NOMO-1 (cell line): ENCODE results near the gene MFRP.
A peak's percentile ranks its signal among the peaks of the same experiment; 100 is the strongest.
"Not testable (repeated sequence)": the region's sequence is repeated elsewhere in the genome, so short reads cannot be mapped to it uniquely, and the experiment has no call there.

Experiments
- DNase-seq, 2 experiments: peaks; one replicate each; lab custom pipeline; 2025; ENCODE audit not compliant: unreplicated experiment in 2 of 2; lab: John Stamatoyannopoulos, UW

Gene MFRP

DNA sequence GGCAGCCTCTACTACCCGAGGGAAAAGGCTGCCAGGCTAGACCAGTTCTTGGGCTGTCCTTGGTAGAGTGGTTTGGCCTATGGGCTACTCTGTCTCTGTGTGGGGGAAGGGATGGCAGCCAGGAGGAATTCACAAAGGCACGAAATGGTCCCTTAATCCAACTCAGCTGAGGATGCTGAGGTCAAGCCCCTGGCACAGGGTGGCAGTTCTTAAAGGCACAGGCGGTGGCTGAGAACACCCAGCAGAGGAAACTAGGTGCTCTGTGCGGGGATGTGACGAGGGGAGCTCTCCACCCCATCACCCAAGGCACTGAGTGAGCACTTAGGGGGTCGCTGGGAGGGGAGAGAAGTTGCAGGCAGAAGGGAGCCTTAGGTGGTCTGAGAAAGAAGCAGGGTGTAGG lies at the start of gene MFRP:
TSS of gene MFRP (minus strand) at position 101 of the 400 bp plus-strand sequence. CDS start 192 bp downstream, outside the sequence.
- no peak for DNase-seq

DNA sequence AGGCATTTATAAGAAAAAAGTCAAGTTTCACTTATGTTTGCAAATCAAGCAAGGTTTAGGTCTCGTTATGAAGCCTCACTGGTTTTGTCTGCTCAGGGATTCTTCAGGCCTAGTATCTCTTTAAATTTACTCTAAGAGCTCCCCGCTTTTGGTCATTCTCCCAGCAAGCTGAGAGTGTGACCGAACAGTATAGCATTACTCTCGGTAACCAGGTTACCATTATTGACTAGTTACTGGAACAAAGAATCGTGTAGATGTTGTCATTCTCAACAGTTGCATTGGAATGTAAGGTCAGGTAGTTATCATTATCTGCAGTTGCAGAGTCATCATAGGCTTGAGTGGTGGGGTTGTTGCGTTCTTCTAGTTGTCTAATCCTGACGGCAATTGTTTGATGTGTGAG lies 44.8 kb upstream of the MFRP start:
- DNase-seq, result no peak

DNA sequence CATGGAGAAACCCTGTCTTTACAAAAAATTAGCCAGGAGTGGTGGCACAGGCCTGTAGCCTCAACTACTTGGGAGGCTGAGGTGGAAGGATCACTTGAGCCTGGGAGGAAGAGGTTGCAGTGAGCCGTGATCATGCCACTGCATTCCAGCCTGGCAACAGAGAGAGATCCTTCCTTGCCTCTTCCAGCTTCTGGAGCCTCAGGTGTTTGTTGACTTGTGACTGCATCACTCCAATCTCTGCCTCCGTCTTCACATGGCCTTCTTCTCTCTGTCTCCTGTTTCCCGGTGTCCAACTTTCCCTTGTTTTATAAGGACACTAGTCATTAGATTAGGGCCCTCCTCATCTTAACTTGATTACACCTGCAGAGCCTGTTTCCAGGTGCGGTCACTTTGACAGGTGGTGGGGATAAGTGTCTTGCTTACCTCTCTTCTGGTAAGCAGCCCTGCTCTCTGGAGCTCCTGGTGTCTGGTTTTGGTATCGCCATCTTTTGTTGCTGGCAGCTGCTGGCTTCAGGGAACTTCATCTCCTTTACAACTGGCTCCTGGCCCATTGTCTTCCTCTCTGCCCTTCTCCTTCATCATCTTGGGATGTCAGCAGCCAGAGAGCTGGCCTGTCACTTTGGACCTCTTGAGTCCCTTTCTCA lies 43.2 kb upstream of the MFRP start:
- no peak for DNase-seq

DNA sequence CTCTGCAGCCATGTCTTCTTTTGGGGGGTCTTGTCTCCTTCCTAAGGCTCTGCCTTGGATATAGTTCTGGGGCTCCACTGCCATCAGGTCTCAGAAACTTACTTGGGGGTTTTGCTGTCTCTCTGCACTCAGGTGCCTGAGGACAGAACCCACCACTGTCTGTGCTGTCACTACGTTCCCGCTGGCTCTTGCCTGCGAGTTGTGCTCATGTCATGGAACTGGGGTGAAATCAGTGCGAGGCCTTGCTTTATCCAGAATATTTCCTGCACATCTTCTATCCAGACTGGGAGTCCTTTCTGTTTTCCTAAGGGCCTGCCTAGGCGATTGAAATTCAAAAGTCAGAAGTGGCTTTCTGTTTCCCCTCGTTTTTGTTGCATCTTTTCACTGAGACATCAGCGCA lies 41.6 kb upstream of the MFRP start:
- no peak for DNase-seq

- no peak for DNase-seq
Observed at GRCh38 chr11:119384332-119384731, 37.8 kb upstream of the MFRP start.

- not testable (repeated sequence) for DNase-seq
Observed at GRCh38 chr11:119382513-119382912, 36.0 kb upstream of the MFRP start.

GRCh38 chr11:119382101-119382500 lies 35.6 kb upstream of the MFRP start:
- no peak for DNase-seq

DNA sequence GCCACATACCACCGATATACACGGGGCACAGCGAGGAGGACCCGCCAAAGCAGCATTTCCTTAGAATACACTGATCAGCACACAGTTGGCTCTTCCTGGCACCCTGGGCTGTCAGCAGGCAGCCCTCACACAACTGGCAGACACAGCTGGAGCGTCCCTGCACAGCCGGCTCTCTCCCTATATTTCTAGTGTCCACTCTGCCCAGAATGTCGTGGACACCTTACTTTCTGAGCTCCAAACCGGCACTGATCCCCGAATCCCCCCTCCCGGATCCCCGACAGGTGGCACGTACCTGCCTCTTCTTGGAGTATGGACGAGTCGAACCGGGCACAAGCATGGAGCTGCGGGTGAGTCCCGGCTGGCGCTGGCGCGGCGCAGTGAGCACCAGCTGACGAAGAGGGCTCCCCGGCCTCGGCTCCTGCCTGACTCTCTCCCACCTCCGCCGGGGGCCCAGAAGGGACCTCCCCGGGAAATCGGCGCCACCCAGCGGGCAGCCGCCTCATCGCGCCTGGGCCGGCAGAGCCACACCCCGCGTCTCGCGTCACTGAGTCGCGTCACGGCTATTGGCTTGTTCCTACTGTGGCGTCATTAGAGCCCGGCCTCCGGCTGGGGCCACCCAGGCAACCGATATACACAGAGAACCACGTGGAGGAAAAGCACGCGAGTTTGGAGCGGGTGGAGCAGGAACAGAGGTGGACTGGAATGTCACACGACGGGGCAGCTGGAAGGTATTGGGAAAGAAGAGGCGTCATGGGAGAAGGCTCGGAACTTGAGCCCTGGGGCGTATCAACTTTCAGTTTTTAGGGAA lies 34.9 kb upstream of the MFRP start, which contains the start of gene USP2:
TSS of gene USP2 (minus strand) at position 510 of the 808 bp plus-strand sequence. CDS start 8,210 bp downstream, outside the sequence.
- DNase-seq, result peak; percentile 96

- no peak for DNase-seq
Observed at GRCh38 chr11:119380827-119381180, 34.3 kb upstream of the MFRP start.

DNA sequence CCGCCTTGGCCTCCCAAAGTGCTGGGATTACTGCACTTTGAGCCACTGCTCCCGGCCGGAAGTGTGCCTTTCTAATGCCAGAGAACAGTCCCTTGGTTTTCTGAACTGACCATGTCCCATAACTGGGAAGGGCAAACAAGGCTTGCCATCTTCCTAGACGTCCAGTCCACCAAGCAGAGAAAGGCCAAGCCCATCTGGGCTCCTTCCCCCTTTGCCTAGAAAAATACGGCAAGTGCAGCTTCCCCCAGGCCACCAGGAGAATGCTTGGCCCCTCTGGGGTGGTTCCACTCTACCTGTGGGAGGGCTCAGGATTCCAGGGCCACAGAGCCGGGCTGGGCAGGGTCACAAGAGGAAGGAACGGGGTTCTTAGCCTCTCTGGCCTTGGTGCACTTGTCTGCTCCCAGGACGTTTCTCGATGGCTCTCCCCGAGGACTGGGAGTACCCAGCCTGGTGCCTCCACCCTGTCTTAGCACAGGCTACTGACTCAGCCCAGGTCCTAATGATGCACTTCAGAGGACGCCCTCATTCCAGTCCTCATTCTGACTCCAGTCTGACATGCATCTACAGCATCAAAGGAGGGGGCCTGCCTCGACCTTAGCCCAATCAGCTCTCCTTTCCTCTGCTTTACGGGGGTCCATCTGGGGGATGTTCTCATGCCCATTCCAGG lies 33.8 kb upstream of the MFRP start:
- no peak for DNase-seq

DNA sequence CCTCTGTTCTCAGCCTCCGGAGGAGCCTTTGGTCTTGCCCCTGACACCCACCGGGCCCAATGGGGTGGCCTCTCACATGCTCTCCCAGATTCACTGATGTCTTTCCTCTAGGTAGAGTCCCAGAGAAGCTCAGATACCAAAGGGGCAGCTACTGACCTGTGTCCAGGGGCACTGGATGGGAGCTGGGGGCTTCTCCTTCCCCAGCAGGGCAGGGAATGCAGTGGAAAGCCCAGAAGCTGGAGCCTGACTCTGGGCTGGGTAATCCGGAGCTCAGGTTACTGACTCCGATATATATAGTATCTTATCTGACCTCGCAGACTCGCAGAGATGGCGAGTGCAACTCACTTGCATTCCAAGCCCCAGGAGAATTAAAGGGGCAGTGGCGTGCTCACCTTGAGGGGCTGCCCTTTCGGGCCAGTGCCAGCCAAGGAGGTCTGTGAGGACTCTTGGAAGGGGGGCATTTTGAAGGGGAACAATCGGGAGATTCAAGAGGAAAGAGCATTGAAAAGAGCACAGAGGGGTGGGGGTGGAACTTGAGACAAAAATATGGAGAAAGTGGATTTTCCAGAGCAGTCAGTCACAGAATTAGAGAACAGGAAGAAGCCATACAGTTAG lies 32.5 kb upstream of the MFRP start:
- no peak for DNase-seq

GRCh38 chr11:119377961-119378667 lies 31.6 kb upstream of the MFRP start:
- DNase-seq, result no peak

DNA sequence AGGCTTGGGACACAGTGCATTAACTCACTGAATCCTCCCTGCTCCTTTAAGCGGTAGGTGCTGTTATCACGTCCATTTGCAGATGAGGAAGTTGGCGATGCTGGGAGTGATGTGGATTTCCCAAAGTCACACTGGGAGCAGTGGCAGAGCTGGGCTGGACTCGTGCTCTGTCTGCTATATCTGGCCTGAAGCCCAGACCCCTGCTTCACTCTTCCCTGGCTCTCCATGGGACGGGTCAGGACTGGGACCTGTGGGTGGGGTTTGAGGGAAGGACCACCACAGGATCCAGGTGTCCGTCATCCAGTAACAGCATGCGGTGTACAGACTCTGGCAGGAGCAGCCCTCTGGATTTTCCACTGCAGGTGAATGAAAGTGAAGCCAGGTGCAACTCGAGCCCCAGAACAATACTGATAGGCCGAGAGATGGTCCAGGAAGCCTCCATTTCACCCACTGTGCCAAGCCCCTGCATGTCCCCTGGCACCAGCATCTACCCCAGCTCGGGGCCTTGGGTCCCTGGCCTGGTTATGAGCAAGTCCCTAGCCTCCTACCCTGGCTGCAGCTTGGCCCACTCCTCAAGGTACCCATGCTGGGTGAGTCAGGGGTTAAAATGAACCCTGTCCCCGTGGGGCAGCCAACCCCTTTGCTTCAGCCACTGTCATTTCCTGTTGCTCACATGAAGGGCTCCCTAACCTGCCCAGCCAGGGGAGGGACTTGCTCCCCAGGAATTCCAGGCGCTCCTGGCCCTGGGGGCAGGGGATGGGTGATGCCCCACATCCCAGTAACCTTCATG lies 30.8 kb upstream of the MFRP start:
- no peak for DNase-seq

DNA sequence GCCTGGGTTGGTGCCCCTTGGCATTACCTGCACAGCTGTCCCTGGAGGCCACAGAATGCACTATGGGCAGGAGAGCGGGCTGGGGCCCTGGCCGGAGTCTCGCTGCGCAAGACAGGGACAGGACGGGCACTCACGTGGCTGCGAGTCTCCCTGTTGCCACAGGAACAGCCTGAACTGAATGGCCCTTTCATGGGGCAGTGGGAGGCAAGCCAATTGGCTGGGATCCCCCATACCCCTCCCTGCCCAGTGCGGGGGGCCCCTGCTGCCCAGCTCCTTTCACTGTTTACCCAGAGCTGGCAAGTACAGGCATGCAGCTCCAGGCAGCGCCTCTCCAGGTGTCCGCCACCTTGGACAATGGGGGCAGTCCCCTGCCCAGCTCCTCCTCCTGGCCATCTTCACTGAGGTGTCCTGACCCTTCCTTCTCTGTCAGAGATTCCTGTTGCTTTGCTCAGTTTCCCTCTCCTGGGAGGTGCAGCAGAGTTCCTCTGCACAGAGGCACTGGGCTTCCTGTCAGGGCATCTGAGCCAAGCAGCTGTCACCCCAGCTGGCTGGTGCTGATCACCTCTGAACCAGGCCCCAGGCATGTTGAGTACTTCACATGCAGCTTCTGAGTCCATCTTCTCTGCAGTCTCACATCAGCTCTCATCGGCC lies 29.8 kb upstream of the MFRP start:
- no peak for DNase-seq

DNA sequence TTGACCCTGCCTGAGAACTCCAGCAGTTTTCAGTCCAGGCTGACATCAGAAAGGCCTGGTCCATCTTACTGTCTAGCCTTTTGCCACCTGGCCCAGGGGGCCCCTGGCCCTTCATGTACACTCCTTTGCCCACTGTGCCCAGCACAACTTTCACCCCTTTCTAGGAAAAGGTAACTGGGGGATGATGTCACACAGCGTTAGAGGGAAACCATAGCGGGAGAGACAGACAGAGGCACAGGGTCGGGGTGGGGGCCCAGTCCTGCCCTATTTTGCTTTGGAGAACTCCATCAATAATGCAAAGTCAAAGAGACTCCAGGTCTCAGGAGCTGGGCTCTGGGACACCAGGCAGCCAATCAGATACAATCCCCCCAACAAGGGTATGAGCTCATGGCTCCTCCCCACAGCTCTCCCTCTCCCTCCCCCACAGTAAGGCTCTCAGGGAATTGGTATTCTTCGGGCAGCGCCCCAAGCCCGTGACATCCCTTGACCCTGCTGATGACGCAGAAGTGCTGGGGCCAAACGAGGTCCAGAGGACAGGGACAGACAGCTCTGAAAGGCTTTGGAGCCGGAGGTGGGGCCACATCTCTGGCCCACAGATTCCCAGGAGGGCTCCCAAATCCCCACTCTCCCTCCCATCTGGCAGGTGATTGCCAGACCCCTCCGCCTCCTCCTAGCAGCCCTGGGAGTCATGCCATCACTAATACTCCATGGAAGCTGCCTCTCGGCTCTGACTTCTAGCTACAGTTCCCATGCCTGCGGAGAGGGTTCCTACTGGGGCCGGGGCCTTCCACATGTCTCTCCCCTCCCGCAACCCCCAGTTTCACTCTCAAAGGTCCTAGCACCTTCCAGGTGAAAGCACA lies 29.1 kb upstream of the MFRP start:
- no peak for DNase-seq

DNA sequence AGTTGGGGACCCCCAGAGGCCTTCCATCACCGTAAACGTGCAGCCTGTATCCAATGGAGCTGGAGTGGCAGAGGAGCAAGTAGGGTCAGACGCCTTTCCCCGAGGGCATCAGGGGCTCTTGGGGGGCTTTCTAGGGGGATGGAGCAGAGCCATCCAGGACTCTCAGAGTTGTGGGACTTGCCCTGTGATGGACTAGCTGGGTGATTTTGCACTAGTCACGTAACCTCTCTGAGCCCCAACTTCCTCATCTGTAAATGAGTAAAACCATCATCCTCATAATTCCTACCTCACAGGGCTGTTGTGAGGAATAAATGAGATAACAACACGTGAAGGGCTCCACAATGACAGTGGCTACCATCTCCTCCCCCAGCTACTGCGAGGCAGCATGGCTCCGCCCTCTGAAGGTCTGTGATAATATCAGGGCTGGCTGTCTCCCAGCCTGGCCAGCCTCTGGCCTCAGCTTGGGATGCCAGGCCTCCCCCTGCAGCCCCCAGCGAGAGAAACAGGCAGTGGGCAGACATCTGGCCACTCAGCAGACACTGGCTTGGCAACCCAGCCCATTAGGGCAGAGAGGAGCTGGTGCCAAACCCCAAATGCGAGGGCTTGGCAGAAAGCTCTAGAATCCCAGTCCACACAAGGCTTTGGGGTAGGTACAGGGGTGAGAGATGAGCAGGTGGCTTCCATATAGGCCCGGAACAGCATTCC lies 28.3 kb upstream of the MFRP start:
- DNase-seq, result no peak

- DNase-seq, result peak in 1 of 2 experiments; percentile 37
Observed at GRCh38 chr11:119373921-119374631, 27.6 kb upstream of the MFRP start.
